NCI-H345 (cell line): Measurements from ENCODE around the gene COL18A1.

Source experiments
- DNase-seq: peaks from one replicate; lab custom pipeline; 2025; lab: John Stamatoyannopoulos, UW

COL18A1 gene

DNA sequence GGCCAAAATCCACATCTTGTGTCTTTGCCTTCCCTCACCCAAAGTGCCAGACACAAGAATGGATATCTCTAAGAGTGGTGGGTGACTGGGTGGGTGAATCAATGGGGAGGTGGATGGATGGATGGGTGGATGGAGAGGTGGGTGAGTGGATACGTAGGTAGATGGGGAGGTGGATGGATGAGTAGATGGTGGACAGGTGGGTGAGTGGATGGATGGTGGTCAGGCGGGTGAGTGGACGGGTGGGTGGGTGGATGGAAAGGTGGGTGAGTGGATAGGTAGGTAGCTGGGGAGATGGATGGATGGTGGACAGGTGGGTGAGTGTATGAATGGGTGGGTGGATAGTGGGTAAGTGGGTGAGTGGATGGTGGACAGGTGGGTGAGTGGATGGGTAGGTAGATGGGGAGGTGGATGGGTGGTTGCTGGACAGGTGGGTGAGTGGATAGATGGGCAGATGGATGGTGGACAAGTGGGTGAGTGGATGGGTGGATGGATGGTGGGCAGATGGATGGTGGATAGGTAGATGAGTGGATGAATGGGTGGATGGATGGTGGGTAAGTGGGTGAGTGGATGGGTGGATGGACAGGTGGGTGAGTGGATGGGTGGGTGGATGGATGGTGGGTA lies 103.0 kb downstream of the COL18A1 start:
- DNase-seq, result no peak

- DNase-seq, result no peak
Measured at GRCh38 chr21:45508607-45509565, 103.9 kb downstream of the COL18A1 start.

DNA sequence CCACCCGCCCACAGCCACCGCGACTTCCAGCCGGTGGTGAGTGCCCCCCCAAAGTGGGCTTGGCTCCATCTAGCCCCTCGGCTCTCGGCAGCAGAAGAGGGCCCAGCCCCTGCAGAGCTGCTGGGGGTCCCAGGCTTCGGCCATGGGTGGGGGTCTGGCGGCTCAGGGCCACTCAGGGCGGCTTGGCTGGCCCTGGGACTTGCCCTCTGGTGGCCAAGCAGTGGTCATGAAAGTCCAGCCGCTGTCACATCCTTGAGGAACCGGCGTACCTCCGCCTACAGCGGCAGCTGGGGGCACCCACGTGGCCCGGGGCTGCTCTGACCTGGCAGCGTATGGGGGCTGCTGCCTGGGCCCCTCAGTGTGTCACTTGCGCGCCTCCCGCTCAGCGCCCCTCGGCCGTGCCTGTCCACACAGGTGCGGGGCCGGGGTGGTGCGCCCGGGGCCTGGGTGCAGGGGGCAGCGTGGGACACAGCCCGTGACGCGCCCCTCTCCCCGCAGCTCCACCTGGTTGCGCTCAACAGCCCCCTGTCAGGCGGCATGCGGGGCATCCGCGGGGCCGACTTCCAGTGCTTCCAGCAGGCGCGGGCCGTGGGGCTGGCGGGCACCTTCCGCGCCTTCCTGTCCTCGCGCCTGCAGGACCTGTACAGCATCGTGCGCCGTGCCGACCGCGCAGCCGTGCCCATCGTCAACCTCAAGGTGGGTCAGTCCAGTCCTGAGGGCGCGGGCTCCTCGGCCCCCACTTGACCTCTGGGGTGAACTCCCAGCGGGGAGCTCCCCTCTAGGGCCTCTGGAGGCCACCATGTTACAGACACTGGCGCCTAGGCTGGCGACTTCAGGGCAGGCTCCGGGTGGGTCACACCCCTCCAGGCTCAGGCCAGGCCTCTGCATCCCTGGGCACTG lies 104.9 kb downstream of the COL18A1 start:
- no peak for DNase-seq

- no peak for DNase-seq
Measured at GRCh38 chr21:45510466-45510955, 105.5 kb downstream of the COL18A1 start.

GRCh38 chr21:45511007-45511406 lies 106.0 kb downstream of the COL18A1 start:
- no peak for DNase-seq

- no peak for DNase-seq
Measured at GRCh38 chr21:45511661-45512431, 106.9 kb downstream of the COL18A1 start.

DNA sequence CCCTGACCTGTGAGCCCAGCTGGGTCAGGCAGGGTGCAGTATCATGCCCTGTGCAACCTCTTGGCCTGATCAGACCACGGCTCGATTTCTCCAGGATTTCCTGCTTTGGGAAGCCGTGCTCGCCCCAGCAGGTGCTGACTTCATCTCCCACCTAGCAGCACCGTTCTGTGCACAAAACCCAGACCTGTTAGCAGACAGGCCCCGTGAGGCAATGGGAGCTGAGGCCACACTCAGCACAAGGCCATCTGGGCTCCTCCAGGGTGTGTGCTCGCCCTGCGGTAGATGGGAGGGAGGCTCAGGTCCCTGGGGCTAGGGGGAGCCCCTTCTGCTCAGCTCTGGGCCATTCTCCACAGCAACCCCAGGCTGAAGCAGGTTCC lies 107.6 kb downstream of the COL18A1 start:
- DNase-seq, result no peak

- DNase-seq, result no peak
Measured at GRCh38 chr21:45513003-45513717, 108.2 kb downstream of the COL18A1 start.

DNA sequence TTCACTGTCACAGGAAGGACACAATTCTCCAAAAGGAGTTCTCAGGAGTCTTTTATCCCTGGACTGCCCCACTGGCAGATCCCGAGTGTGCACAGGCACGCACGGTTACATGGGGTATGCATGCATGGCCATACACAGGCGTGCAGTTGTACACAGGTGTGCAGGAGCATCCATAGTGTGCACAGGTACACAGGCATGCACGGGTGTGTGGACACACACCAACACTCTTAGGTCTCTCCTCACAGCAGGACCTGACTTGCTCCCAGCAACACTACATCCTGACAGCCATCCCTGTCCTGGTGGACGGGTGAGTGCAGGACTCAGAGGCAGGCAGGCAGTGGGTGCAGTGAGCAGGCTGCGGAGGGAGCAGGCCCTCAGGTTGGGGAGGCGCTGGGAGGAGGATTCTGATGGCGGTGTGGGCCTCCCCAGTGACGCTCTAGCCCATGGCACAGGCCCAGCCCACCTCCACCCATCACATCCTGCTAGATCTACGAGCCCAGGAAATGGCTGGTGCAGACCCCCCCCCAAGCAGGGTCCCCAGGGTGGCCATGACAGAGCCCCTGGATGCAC lies 108.9 kb downstream of the COL18A1 start:
- no peak for DNase-seq

GRCh38 chr21:45514311-45515021 lies 109.5 kb downstream of the COL18A1 start:
- DNase-seq, result no peak

DNA sequence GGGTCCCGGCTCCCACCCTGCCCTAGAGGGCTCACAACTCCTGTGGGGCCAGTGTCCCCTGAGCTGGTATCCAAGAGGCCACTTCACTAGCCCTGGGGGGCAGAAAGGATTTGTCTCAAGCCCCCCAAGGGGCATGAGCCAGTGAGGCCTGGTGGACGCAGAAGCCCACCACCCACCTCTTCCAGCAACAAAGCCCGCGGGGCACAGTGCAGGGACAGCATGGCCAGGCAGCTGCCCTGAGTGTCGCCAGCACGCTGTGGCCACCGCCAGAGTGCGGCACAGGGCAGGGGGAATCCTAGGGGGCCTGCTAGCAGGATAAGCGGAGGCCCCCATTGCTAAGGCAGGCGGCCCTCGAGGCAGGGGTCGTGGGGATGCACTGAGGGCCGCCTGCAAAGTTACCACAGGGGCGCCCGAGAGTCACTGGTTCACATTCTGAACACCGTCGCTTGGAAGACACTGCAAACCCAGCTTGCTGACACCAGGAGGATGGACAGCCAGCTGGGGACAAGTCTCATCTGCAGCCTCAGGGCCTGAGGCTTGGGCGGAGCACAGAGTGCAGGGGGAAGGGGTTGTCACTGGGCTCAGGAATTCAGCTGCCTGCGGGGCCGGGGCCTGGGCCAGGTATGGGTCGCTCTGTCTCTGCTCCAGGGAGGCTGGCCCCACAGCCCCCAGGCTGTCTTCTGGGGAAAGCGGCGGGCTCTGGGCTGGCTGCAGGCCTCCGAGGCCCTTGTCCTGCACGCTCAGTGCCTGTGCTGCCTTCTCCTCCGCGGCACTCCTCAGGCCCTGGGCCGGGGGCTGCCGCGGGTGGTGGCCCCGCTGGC lies 110.5 kb downstream of the COL18A1 start:
- DNase-seq, result no peak

GRCh38 chr21:45516071-45516670 lies 111.2 kb downstream of the COL18A1 start:
- DNase-seq, result no peak

- DNase-seq, result no peak
Measured at GRCh38 chr21:45516671-45517151, 111.7 kb downstream of the COL18A1 start.

GRCh38 chr21:45517249-45518065 lies 112.5 kb downstream of the COL18A1 start:
- DNase-seq, result no peak

DNA sequence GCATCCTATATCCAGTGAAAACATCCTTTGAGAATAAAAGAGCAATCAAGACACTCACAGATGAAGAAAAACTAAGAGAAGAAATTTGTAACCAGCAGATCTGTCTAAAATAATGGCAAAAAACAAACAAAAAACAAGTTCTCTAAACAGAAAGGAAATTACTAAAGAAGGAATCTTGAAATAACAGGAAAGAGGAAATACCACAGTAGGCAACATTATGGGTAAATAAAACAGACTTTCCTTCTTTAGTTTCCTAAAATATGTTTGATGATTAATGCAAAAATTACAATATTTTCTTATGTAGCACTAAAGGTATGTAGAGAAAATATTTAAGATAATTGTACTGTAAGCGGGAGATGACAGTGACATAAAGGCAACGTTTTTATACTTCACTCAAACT lies 113.8 kb downstream of the COL18A1 start:
- DNase-seq, result no peak

- no peak for DNase-seq
Measured at GRCh38 chr21:45519182-45519581, 114.2 kb downstream of the COL18A1 start.

GRCh38 chr21:45521241-45521640 lies 116.3 kb downstream of the COL18A1 start:
- DNase-seq, result no peak
